ENCODE data around the gene FLNB.

Gene FLNB

GRCh38 chr3:58169371-58169770 is 161.1 kb downstream of the FLNB start:
- DNase-seq = no peak

DNA sequence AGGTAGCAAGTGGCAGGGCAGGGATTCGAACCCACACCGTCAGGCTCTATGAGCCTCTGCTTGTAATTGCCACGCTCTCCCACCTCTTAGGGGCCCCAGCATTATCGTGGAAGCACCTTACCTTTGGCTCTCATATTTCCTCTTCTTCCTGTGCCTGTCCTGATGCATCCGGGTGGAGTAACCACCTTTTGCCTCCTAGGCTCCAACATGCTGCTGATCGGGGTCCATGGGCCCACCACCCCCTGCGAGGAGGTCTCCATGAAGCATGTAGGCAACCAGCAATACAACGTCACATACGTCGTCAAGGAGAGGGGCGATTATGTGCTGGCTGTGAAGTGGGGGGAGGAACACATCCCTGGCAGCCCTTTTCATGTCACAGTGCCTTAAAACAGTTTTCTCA is 162.2 kb downstream of the FLNB start:
- no peak for DNase-seq

GRCh38 chr3:58171126-58171525 is 162.9 kb downstream of the FLNB start:
- DNase-seq = no peak

DNA sequence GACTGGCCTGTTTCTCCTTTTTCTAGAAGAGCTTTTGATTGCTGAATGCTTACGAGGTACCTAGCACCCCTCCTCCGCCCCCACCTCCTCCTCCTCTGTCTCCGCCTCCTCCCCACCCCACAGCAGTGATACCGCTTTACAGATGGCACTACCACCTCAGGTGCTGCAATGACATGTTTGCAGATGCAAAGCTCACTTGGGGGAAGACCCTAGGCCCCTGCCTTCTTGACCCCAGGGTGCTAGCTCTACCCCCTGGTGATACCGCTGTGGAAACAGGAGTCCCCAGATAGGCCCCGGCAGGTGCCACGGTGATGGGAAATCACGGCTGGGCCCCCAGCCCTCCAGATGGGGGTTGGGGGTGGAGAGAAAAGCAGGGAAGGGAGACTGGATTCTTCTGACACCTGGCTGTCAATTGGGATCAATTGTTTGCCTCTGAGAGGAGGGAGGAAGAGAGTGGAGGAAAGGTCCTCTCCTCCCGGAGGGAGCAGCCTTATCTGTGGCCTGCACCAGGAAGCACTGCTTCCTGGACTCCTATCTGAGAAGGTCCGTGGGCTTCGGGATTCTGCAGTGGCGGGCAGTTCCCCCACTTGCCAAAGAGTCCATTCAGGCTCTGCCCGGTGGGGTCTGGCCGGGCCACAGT is 164.9 kb downstream of the FLNB start:
- no peak for DNase-seq

DNA sequence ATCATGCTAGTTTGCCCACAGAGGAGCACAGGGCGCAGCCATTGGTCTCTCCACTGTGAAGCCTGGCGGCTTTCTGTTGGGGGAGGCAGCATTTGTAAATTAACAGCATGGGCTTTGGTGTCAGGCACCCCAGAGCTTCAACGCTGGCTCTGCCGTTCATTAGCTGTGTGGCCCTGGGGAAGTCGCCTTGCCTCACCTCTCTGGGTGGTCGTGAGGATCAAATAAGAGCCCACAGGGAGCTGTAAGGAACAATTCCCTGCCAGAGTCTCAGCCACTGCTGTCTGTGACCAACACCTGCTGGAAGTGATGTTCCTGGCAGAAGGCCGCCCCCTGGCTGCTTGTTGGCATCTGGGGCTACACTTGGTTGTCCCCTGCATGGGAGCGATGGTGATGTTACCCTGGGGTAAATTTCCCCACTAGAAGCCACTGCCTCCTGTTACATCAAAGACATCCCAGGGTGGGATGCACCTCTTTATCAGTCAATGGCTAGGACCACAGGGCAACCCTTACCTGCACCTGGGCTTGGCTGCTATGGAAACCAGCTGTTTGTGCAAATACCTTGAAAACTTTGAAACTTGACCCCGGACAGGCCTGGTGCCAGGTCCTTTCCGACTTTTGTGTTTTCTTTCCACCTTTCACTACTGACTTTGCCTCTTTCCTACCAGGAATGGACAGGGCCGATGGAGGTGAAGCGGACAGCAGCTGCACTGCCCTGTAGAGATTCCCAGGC is 165.6 kb downstream of the FLNB start:
- peak in 1 of 2 donors; percentile 16 for DNase-seq

- no peak for DNase-seq
Observed at GRCh38 chr3:58175187-58175436, 166.9 kb downstream of the FLNB start.

DNA sequence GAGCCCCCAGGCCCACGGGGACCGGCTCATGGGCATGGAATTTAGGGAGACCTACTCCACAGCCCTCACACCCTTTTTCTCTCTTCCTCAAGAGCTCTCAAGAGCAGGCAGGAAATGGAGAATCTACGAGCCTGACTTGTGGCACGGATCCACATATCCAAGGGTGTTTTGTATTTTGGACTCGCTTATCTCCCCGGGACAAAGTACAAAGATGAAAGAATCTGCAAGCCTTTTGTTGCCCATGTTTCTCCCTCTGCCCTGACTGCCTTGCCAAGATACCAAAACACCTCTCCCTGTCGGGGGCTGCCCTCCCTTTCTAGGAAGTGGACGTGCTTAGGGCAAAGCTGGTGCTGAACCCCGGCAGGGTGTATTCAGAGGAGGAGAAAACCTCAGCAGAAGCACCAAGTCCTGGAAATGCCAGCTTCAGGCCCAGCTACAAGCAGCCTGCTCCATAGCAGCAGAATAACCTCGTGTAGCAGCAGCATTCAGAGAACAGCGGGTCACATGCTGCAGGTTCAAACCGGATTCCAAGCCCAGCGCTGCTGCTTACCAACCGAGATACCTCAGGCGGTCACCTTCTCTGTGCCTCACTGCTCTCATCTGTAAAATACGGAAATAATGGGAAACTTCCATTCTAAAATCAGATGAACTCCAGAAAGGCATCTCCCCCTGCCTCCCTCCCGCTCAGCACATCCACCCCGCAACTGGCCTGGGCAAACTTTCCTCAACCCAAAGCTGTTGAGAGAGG is 167.4 kb downstream of the FLNB start:
- no peak for DNase-seq

- no peak for DNase-seq
Observed at GRCh38 chr3:58176185-58176530, 167.9 kb downstream of the FLNB start.

DNA sequence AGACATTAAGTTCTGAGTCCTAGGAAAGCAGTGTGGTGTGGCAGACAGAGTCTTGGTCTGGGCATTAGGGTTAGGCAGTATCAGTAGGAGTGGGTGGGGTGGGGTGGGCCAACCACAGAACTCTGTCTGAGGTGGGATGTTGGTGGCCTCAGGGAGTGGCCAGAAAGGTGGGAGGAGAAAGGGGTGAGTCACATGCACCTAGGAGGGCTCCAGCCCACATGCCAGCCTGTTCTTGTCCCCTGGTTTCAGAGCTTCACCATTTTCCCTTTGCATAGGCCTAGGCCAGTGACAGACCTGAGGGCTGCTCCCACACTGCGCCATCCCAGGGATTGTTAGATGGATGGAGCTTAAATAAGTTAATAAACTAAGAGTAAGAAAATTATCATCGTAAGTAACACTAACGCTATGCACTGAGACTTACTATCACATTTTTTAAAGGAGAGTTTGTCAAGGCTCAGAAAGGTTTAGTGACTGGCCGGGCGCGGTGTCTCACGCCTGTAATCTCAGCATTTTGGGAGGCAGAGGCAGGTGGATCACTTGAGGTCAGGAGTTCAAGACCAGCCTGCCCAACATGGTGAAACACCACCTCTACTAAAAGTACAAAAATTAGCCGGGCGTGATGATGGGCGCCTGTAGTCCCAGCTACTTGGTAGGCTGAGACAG is 168.7 kb downstream of the FLNB start:
- DNase-seq = no peak

GRCh38 chr3:58177747-58178527 is 169.7 kb downstream of the FLNB start:
- DNase-seq = peak; percentile 83 to 93

DNA sequence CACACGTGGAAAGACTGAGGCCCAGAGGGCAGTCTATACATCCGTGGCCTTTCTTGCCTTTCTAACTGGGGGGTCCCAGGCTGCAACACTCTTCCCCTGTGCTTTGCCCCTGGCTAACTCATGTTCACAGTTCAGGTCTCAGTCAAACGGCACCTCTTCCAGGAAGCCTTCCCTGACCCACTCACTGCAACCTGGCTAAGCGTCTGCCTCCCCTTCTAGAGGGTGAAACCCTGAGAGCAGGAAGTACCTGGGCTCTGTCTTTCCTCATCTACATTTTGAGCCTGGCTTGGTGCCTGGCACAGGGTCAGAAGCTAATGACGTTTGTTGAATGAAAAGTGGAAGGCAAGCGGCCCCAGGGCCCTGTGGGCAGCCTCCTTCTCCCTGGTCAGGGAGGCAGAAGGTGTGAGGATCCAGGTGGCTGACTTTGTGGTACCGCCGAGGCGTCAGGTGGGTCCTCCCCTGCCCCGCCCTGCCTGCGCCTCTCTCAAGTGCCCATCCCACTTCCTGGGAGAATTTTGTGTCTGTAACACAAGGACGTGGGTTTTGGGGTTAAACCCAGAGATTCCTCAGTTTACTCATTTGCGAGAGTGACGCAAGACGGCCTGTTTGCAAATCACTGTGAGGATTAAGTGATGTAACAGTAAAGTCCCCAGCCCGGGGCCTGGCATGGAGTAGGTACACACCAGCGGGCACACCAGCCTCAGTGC is 170.5 kb downstream of the FLNB start:
- no peak for DNase-seq

GRCh38 chr3:58179235-58180098 is 171.2 kb downstream of the FLNB start:
- DNase-seq = no peak

DNA sequence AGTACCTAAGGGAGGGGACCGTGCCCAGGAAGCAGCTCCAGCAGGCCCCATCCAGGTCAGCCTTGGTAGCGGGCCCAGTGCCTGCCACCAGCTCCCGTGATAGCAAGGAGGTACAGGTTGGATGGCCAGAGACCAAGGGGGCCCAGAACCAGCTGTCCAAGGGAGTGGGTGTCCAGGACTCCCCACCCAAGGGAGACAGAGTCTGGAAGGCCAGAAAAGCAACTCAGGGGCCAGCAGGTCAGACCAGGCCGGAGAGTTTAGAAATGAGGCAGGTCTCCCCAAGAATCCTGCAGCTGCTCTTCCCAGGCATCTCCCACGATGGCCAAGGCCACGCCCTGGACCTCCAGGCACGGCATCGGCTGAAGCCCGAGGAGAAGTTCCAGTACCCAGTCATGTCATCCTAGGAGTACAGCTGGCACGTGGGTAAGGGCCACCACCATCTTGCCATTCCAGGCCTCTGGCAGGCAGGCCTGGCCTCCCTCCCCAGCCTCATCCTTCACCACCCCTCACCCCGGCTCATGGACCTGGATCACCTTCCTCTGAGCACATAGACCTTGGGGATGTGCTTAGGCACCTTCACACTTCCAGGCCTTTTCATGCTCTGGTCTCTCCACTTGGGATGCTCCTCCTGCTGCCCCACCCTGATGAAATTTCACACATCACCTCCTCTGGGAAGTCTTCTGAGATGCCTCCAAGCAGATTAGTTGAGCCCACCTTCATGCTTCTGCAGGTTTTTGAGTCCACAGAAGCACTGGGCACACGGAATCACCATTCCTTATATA is 172.1 kb downstream of the FLNB start:
- no peak for DNase-seq

DNA sequence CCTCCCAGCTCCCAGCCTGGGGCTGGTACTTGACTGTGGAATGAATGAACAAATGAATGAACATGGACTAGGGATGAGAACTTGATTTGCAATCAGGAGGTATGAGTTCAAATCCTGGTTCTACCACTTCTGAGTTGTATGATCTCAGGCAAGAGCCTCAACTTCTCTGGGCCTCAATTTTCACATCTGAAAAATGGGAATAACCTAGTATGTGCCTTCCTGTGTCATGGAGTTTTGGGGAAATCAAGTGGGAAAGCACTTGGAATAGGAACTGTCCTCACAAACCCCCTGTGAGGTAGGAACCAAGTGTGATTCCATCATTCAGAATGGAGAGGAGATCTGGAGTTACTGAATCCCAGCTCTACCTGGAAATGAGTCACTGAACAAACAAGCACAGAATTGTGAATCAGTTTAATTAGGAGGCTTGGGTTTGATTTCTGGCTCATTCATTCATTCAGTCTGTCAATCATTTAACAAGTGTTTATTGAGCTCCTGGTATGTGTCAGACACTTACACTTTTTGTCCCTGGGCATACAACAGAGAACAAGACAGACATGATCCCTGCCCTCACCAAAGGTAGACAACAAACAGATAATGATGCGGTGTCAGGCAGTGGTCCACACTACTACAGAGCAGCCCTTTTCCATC is 172.8 kb downstream of the FLNB start:
- no peak for DNase-seq

DNA sequence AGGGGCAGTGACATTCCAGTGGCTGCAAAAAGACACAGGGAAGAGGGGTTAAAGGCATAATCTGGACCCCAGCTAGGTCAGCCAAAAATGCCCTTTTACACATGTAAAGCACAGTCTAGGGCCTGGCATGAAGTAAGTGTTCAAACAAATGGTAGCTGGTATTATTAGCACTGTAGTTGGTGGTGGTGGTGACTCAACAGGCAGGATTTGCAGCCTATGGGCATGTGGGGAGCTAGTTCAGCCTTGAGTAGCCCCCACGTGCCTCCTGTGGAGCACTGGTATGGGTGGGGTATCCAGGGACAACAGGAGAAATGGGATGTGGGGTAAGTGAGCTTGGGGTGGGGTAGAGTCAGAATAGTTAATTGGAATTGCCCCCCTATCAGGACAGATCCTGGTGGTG is 175.0 kb downstream of the FLNB start:
- DNase-seq = no peak

DNA sequence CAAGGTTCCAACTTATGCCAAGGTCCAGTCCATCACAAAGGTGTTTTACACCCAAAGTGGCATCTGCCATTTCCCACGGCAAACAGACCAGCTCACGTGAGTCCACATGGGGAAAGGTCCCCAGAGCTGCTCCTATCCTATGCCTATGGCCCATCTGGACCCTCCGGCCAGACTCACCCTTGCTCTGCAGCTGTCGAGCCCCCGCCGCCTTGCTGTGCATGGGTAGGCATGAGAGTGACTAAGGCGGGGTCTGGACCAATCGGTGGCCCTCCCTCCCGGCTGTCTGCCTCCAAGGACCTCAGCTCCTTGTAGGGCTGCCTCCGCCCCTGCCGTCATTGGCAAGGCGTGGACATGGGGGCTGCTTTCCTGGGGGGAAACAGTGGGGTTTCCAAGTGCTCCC is 175.7 kb downstream of the FLNB start:
- DNase-seq = no peak

GRCh38 chr3:58184309-58184981 is 176.2 kb downstream of the FLNB start:
- no peak for DNase-seq

- no peak for DNase-seq
Observed at GRCh38 chr3:58184982-58185360, 176.7 kb downstream of the FLNB start.

GRCh38 chr3:58188173-58188564 is 179.9 kb downstream of the FLNB start:
- DNase-seq = no peak

All from activated CD4-positive, alpha-beta T cell treated with anti-CD3 and anti-CD28 coated beads for 4 hours (primary cell).